ENCODE data around the gene GPR162.
"Not testable (repeated sequence)": the region's sequence is repeated elsewhere in the genome, so short reads cannot be mapped to it uniquely, and the experiment has no call there.

The GPR162 gene

GRCh38 chr12:6873094-6874014, 51.7 kb downstream of the GPR162 start, which contains the start of gene SPSB2:
TSS of gene SPSB2 (minus strand) at chr12:6873303. CDS start at chr12:6872901, 402 bp downstream.
- intact Hi-C loops (cut with DNase I; ENCODE audit: low total_unique reads): no loop called here
- no peaks in the 10 kb centered on the region for H3K27me3 ChIP-seq

GRCh38 chr12:6874015-6874368, 52.4 kb downstream of the GPR162 start:
- peak overlapping the region; percentile 73 to 76 for H3K4me3 ChIP-seq
- DNase-seq: not testable (repeated sequence)

More at GRCh38 chr12:6873094-6874014, 51.7 kb downstream of the GPR162 start, which contains the start of gene SPSB2:
- TF ChIP-seq CTCF (IDR thresholded peaks at IDR 0.05): no peak
- Histone ChIP-seq H3K27ac (peak within 1 kb of the TSS; percentile 86 to 88), H3K36me3 (peaks cover 10 to 28% (median 21%) of the 10 kb centered on the region in 3 donors), H3K4me1 (peaks cover 0 to 48% (median 37%) of the 10 kb centered on the region in 4 donors), H3K4me3 (peak within 1 kb of the TSS; percentile 73 to 76), H3K9me3 (no peaks in the 10 kb centered on the region)
- peak; percentile 96 to 99 for DNase-seq

More at GRCh38 chr12:6874015-6874368, 52.4 kb downstream of the GPR162 start:
- H3K27me3 ChIP-seq; intact Hi-C loops (cut with DNase I; ENCODE audit: low total_unique reads); H3K9me3 ChIP-seq: not testable (repeated sequence)
- Histone ChIP-seq H3K36me3 (peaks cover 10 to 28% (median 21%) of the 10 kb centered on the region in 3 donors), H3K27ac (peak overlapping the region; percentile 86 to 88), H3K4me1 (peaks cover 0 to 42% (median 31%) of the 10 kb centered on the region in 4 donors)
